D721Med (cell line): ENCODE measurements around the gene RBL2.
"Not testable (repeated sequence)": the region's sequence is repeated elsewhere in the genome, so short reads cannot be mapped to it uniquely, and the experiment has no call there.

Source experiments
- DNase-seq: peaks from one replicate; pipeline ENCODE4 v3.0.0; 2011; ENCODE audit warnings: low spot score; ENCODE audit not compliant: insufficient read length
- FAIRE-seq: peaks from 2 replicates; lab custom pipeline; 2011; peaks lifted over from hg19 to GRCh38; lab: Jason Lieb, UNC
- CTCF ChIP-seq: IDR thresholded peaks from 2 replicates; pipeline ENCODE4 v1.5.1; 2012; ENCODE audit warnings: mild to moderate bottlenecking, control low read depth; ENCODE audit not compliant: insufficient read depth; ENCODE audit errors: missing control alignments

The RBL2 gene

GRCh38 chr16:53511403-53512280 is 77.4 kb downstream of the RBL2 start:
- FAIRE-seq, result no peak
- DNase-seq, result no peak
- TF ChIP-seq CTCF, result no peak

GRCh38 chr16:53512795-53513194 is 78.5 kb downstream of the RBL2 start:
- not testable (repeated sequence) for FAIRE-seq, DNase-seq

- FAIRE-seq (no peak), DNase-seq (no peak)
- TF ChIP-seq CTCF, result no peak
Observed at GRCh38 chr16:53515259-53515658, 81.0 kb downstream of the RBL2 start.

GRCh38 chr16:53515811-53516210 is 81.5 kb downstream of the RBL2 start:
- FAIRE-seq, result no peak
- DNase-seq, result no peak
- TF ChIP-seq CTCF, result no peak

- FAIRE-seq (no peak), DNase-seq (no peak)
- no peak for TF ChIP-seq CTCF
Observed at GRCh38 chr16:53517851-53518250, 83.6 kb downstream of the RBL2 start.

GRCh38 chr16:53518550-53519416 is 84.5 kb downstream of the RBL2 start:
- FAIRE-seq, result no peak
- no peak for DNase-seq
- no peak for TF ChIP-seq CTCF

GRCh38 chr16:53519417-53520091 is 85.3 kb downstream of the RBL2 start:
- TF ChIP-seq CTCF, result no peak
- DNase-seq (no peak), FAIRE-seq (no peak)
